GM21390 (cell line): Measurements from ENCODE around the gene BRMS1L.
A peak's percentile ranks its signal among the peaks of the same experiment; 100 is the strongest.
"Not testable (repeated sequence)": the region's sequence is repeated elsewhere in the genome, so short reads cannot be mapped to it uniquely, and the experiment has no call there.

Experiments
- ATAC-seq: cut with Tn5 transposase; IDR thresholded peaks from one replicate; pipeline ENCODE4 v1.9.1; 2021; ENCODE audit not compliant: unreplicated experiment

Gene BRMS1L

GRCh38 chr14:35821564-35822411, 4.3 kb upstream of the BRMS1L start:
- ATAC-seq, result no peak

DNA sequence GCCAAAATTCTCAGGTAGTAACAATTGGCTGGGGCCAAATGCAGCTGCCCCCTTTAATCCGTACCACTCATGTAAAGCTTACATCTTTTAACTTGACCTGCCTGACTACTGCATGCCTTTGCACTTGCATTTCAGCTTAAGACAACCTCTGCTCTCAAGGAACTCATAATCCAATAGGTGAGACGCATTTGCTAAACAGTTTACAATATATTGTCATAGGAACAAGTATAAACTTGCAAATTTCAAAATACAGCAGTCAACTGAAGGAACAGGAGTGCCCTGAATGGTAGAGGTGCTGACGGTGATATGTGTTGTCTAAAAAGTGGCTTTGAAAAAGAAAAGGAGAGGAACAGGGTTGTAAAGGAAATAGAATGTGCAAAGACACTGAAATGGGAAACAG, 3.6 kb upstream of the BRMS1L start:
- no peak for ATAC-seq

DNA sequence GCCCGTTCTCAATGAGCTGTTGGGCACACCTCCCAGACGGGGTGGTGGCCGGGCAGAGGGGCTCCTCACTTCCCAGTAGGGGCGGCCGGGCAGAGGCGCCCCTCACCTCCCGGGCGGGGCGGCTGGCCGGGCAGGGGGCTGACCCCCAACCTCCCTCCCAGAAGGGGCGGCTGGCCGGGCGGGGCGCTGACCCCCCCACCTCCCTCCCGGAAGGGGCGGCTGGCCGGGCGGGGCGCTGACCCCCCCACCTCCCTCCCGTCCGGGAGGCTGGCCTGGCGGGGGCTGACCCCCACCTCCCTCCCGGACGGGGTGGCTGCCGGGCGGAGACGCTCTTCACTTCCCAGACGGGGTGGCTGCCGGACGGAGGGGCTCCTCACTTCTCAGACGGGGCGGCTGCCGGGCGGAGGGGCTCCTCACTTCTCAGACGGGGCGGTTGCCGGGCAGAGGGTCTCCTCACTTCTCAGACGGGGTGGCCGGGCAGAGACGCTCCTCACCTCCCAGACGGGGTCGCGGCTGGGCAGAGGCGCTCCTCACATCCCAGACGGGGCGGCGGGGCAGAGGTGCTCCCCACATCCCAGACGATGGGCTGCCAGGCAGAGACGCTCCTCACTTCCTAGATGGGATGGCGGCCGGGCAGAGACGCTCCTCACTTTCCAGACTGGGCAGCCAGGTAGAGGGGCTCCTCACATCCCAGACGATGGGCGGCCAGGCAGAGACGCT, 1.5 kb upstream of the BRMS1L start:
- ATAC-seq, result not testable (repeated sequence)

DNA sequence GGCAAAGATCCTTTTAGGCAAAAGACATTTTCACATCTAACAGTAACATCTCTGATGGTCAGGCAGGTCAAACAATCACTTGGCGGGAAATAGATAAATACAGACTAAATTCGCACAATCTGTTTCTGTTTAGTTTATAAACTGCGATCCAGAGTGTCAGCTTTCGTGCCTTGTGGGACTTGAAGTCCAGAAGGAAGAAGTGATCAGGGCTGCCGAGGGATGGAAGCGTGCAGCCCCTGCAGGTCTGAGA, 245 bp upstream of the BRMS1L start:
- ATAC-seq, result no peak

DNA sequence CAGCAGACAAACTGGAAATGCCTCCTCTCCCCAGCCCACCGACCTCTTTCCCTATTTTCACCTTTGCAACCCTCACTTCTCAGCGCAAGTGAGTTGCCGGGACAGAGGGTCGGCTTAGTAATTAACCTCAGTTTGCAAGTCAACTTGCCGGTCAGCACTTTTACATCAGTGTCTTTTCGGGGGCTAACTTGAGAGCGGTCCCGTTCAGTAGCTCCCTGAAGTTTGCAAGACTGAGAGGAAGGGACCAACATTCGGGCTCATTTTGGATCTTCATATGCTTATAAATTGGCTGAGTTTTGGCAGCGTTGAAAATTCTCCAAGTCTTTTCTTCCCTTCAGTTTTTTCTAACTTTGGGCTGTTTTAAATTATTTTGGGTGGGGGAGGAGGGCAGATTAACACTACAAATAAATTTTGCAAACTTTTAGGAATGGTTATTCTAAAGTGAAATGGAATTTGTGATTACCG, 846 bp downstream of the BRMS1L start:
- no peak for ATAC-seq

DNA sequence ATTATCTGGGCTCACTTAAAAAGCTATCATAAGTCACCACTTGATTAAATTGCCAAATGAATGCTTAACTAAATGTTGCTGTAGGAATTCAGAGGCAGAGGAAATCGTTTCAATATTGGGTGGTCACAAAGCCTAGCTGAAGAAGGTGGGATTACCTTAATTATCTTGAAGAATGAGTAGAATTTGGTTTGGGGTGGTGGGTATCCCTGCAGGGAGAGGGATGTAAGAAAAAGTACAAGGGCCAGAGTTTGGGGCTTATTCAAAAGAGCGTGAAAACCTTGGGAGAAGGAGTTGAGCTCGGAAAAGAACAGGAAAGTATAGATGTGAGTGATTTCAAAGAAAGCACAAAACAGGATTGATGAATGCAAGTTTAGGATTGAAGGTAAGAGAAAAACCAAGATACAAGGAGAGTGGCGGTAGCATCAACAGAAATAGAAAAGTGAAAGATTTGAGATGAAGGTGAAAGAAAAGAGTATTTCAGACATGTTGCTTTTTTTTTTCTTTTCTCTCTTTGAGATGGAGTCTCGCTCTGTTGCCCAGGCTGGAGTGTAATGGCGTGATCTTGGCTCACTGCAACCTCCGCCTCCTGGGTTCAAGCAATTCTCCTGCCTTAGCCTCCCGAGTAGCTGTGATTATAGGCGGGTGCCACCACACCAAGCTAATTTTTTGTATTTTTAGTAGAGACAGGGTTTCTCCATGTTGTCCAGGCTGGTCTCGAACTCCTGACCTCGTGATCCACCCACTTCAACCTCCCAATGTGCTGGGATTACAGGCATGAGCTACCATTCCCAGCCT, 1.7 kb downstream of the BRMS1L start:
- ATAC-seq, result no peak

DNA sequence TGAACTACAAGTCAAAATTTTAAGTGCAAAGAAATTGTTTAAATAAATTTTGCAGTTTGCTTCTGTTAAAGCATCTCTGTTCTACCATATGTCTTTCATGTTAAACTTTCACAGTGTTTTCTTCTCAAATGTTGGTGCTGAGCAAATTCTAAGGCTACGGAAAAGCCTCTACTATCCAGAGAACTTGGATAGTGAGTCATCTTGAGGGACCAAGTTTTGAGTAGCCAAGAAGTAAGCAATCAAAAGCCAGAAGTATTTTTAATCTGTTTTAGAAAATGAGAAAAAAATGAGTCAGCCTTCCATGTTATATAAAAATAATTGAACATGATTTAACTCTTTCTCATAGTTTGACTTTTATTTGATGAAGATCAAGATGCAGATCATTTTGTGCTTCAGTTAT, 3.3 kb downstream of the BRMS1L start:
- no peak for ATAC-seq

DNA sequence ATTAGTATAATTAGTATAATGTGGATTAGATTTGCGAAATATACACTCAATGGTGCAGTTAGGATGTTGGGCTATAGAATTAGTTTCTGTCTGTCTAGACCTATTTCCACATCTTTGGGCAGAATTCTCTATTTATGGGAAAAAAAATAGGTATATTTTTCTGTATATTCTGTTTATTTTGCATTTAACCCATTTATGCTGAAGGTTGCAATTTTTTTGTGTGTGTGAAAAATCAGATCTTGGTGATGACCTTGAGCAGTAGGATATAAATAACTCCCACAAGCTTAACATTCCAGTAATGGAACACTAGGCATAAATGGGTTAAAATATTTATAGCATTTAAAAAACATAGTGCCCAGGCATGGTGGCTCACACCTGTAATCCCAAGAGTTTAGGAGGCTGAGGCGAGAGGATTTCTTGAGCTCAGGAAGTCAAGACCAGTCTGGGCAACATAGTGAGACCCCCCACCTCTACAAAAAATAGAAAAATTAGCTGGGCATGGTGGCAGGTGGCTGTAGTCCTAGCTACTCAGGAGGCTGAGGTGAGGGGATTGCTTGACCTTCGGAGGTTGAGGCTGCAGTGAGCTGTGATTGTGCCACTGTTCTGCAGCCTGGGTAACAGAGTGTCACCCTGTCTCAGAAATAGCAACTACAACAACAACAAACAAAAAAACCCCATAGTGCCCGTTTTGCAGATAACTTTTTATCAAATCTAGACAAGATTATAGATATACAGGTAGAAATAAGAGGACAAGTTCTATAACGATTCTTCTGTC, 9.3 kb downstream of the BRMS1L start:
- no peak for ATAC-seq

DNA sequence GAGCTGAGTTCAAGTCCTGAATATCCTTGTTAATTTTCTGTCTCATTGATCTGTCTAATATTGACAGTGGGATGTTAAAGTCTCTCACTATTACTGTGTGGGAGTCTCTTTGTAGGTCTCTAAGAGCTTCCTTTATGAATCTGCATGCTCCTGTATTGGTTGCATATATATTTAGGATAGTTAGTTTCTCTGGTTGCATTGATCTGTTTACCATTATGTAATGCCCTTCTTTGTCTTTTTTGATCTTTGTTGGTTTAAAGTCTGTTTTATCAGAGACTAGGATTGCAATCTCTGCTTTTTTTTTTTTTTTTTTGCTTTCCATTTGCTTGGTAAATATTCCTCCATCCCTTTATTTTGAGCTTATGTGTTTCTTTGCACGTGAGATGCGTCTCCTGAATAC, 15.6 kb downstream of the BRMS1L start:
- not testable (repeated sequence) for ATAC-seq

- not testable (repeated sequence) for ATAC-seq
These were observed 16.1 kb downstream of the BRMS1L start for GRCh38 chr14:35842245-35842644.

DNA sequence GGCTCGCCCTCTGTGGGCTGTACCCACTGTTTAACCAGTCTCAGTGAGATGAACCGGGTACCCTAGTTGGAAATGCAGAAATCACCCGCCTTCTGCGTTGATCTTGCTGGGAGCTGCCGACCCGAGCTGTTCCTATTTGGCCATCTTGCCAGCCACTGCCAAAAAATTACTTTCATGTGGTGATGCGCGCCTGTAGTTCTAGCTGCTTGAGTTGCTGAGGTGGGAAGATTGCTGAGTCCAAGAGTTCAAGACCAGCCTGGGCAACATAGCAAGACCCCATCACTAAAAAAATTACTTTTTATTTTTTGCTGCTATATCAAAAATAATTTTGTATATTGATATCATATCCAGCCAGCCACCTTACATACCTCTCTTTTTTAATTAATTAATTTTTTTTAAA, 18.4 kb downstream of the BRMS1L start:
- ATAC-seq, result no peak

- ATAC-seq, result no peak
These were observed 21.5 kb downstream of the BRMS1L start for GRCh38 chr14:35847636-35848035.

GRCh38 chr14:35849122-35849521, 23.0 kb downstream of the BRMS1L start:
- no peak for ATAC-seq

- ATAC-seq, result no peak
These were observed 25.7 kb downstream of the BRMS1L start for GRCh38 chr14:35851823-35852222.

- ATAC-seq, result no peak
These were observed 27.1 kb downstream of the BRMS1L start for GRCh38 chr14:35853225-35853624.

GRCh38 chr14:35854696-35855270, 28.6 kb downstream of the BRMS1L start:
- no peak for ATAC-seq

DNA sequence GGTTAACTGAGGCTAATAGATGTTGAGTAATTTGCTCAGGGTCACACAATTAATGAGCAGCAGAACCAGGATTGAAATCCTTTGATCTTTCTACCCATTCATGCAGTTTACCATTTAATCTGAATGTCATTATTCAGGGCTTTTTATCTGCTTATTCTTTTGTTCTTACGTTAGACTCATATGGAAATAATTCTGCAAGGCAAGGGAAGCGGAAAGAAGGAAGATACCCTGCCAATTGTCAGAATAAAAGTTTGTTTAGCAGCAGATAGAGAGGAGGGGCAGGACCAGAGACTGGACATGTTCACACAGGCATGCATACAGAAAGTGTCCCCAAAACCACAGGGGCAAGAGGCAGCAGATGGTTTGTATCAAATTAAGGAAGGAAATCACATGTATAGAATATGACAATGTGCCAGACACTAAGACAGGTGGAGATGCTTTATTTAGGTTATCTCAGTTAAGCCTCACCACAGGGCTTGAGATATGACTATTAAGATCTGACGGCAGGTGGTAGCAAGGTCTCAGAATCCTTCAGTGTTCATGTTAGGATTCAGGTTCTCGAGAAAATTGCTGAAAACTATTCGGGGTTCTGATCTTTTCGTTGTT, 29.8 kb downstream of the BRMS1L start:
- ATAC-seq, result peak; percentile 94

DNA sequence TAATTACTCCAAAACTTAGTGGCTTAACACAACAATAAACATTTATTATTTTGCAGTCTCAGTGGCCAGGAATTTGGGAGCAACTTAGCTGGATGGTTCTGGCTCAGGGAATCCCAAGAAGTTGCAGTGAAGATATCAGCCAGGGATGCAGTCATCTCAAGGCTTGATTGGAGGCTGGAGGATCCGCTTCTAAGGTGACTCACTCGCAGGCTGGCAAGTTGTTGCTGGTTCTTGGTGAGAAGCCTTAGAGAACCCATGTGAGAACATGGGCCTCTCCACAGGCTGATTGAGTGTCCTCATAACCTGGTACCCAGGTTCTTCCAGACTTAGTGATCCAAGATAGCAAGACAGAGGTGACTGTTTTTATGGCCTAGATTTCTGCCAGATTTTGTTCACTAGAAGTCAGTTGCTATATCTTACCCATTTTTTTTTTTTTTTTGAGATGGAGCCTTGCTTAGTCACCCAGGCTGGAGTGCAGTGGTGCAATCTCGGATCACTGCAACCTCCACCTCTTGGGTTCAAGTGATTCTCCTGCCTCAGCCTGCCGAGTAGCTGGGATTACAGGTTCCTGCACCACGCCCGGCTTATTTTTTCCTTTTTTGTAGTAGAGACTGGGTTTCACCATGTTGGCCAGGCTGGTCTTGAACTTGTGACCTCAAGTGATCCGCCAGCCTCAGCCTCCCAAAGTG, 32.5 kb downstream of the BRMS1L start:
- no peak for ATAC-seq

GRCh38 chr14:35861204-35861868, 35.2 kb downstream of the BRMS1L start:
- peak; percentile 81 for ATAC-seq
